H1 (cell line): ENCODE measurements around the gene TLCD3A. TPM values are rescaled to one million over a fixed set of nuclear protein-coding genes. Genes with fewer than 3 reads are reported as not detected.

Source experiments
- ASH2L ChIP-seq: fragments of 200-600, 300-600 bp; sonication (generic); IDR thresholded peaks from one replicate; pipeline ENCODE4 v1.7.1; 2017; ENCODE audit warnings: low read length
- HDAC2 ChIP-seq, 2 experiments: fragments of 300-600 bp in 1 of 2; sonication (generic) in 1 of 2; IDR thresholded peaks; 2 replicates each; pipeline ENCODE4 v1.6.1; 2011 to 2012; ENCODE audit warnings: low read depth in 2 of 2, low read length in 2 of 2, mild to moderate bottlenecking in 2 of 2, moderate library complexity in 2 of 2, borderline replicate concordance in 1 of 2, inconsistent platforms in 1 of 2
- POLR2A ChIP-seq, 2 experiments: IDR thresholded peaks; 1 replicate in 1 of 2; 2 replicates in 1 of 2; pipeline ENCODE4 v1.6.1; 2011; ENCODE audit warnings: low read depth in 2 of 2, low read length in 2 of 2, mild to moderate bottlenecking in 2 of 2; ENCODE audit errors: control extremely low read depth in 1 of 2
- RBBP5 ChIP-seq: IDR thresholded peaks from 2 replicates; pipeline ENCODE4 v1.7.1; 2012; ENCODE audit warnings: low read depth, mild to moderate bottlenecking, inconsistent platforms, low read length, moderate library complexity, borderline replicate concordance
- SAP30 ChIP-seq: fragments of 300-600 bp; sonication (generic); IDR thresholded peaks from 2 replicates; pipeline ENCODE4 v1.7.1; 2012; ENCODE audit warnings: low read length, moderate library complexity, mild to moderate bottlenecking, inconsistent platforms; ENCODE audit not compliant: insufficient read depth, insufficient replicate concordance
- TBP ChIP-seq: IDR thresholded peaks from 2 replicates; pipeline ENCODE4 v1.6.1; 2011; ENCODE audit warnings: low read depth, low read length, improper control_type of control experiment
- ZNF274 ChIP-seq: IDR thresholded peaks from 2 replicates; pipeline ENCODE4 v1.7.0; 2012; ENCODE audit warnings: low read length, borderline replicate concordance; ENCODE audit errors: extremely low read depth
- polyA plus RNA-seq, 7 experiments: library from polyadenylated mRNA; depleted of rRNA in 3 of 7; stranded (reverse) in 5 of 7; unstranded in 2 of 7; fragments of >200 nt in 5 of 7; fragments of 200-250 nt in 2 of 7; gene quantifications; 1 replicate in 5 of 7; 2 replicates in 1 of 7; 4 replicates in 1 of 7; pipeline versions ENCODE4 v1.2.1 to v1.2.3, GENCODE V29; 2011 to 2013; ENCODE audit warnings: missing spikeins in 2 of 7, mixed read lengths in 2 of 7
- total RNA-seq: library from RNA; stranded (reverse); fragmentation: NEBNext Ultra II Directional; extraction: Animal tissue kit (Norgen Biotek cat#: 25700); gene quantifications from 2 replicates; pipeline ENCODE4 v1.2.1, GENCODE V29; 2021
- TF ChIP-seq, protein P1 (sequence below): fragments of 300-600 bp; sonication (generic); IDR thresholded peaks from 2 replicates; pipeline ENCODE4 v1.7.1; 2012; ENCODE audit warnings: low read length, moderate library complexity, mild to moderate bottlenecking, inconsistent platforms; ENCODE audit not compliant: insufficient replicate concordance
- TF ChIP-seq, protein P2 (sequence below): IDR thresholded peaks from 2 replicates; pipeline ENCODE4 v1.6.1; 2011; ENCODE audit warnings: low read depth, mild to moderate bottlenecking, low read length; ENCODE audit not compliant: insufficient read depth

Gene TLCD3A
- total and polyA plus RNA-seq, 2 of the 8 experiments (the other 6 are each of a cell fraction or from before 2014, with no cell fraction given) = 26.1 to 48.8 TPM

- TF ChIP-seq, protein P1, sequence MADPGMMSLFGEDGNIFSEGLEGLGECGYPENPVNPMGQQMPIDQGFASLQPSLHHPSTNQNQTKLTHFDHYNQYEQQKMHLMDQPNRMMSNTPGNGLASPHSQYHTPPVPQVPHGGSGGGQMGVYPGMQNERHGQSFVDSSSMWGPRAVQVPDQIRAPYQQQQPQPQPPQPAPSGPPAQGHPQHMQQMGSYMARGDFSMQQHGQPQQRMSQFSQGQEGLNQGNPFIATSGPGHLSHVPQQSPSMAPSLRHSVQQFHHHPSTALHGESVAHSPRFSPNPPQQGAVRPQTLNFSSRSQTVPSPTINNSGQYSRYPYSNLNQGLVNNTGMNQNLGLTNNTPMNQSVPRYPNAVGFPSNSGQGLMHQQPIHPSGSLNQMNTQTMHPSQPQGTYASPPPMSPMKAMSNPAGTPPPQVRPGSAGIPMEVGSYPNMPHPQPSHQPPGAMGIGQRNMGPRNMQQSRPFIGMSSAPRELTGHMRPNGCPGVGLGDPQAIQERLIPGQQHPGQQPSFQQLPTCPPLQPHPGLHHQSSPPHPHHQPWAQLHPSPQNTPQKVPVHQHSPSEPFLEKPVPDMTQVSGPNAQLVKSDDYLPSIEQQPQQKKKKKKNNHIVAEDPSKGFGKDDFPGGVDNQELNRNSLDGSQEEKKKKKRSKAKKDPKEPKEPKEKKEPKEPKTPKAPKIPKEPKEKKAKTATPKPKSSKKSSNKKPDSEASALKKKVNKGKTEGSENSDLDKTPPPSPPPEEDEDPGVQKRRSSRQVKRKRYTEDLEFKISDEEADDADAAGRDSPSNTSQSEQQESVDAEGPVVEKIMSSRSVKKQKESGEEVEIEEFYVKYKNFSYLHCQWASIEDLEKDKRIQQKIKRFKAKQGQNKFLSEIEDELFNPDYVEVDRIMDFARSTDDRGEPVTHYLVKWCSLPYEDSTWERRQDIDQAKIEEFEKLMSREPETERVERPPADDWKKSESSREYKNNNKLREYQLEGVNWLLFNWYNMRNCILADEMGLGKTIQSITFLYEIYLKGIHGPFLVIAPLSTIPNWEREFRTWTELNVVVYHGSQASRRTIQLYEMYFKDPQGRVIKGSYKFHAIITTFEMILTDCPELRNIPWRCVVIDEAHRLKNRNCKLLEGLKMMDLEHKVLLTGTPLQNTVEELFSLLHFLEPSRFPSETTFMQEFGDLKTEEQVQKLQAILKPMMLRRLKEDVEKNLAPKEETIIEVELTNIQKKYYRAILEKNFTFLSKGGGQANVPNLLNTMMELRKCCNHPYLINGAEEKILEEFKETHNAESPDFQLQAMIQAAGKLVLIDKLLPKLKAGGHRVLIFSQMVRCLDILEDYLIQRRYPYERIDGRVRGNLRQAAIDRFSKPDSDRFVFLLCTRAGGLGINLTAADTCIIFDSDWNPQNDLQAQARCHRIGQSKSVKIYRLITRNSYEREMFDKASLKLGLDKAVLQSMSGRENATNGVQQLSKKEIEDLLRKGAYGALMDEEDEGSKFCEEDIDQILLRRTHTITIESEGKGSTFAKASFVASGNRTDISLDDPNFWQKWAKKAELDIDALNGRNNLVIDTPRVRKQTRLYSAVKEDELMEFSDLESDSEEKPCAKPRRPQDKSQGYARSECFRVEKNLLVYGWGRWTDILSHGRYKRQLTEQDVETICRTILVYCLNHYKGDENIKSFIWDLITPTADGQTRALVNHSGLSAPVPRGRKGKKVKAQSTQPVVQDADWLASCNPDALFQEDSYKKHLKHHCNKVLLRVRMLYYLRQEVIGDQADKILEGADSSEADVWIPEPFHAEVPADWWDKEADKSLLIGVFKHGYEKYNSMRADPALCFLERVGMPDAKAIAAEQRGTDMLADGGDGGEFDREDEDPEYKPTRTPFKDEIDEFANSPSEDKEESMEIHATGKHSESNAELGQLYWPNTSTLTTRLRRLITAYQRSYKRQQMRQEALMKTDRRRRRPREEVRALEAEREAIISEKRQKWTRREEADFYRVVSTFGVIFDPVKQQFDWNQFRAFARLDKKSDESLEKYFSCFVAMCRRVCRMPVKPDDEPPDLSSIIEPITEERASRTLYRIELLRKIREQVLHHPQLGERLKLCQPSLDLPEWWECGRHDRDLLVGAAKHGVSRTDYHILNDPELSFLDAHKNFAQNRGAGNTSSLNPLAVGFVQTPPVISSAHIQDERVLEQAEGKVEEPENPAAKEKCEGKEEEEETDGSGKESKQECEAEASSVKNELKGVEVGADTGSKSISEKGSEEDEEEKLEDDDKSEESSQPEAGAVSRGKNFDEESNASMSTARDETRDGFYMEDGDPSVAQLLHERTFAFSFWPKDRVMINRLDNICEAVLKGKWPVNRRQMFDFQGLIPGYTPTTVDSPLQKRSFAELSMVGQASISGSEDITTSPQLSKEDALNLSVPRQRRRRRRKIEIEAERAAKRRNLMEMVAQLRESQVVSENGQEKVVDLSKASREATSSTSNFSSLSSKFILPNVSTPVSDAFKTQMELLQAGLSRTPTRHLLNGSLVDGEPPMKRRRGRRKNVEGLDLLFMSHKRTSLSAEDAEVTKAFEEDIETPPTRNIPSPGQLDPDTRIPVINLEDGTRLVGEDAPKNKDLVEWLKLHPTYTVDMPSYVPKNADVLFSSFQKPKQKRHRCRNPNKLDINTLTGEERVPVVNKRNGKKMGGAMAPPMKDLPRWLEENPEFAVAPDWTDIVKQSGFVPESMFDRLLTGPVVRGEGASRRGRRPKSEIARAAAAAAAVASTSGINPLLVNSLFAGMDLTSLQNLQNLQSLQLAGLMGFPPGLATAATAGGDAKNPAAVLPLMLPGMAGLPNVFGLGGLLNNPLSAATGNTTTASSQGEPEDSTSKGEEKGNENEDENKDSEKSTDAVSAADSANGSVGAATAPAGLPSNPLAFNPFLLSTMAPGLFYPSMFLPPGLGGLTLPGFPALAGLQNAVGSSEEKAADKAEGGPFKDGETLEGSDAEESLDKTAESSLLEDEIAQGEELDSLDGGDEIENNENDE = no peak
- TF ChIP-seq RBBP5 = no peak
- TF ChIP-seq POLR2A (IDR thresholded peaks at IDR 0.05; ENCODE audit: control extremely low read depth in 1 of 2, low read depth in 2 of 2, low read length in 2 of 2) = no peak
- TF ChIP-seq ASH2L = no peak
- TF ChIP-seq ZNF274 = no peak
- no peak for TF ChIP-seq TBP
- TF ChIP-seq, protein P2, sequence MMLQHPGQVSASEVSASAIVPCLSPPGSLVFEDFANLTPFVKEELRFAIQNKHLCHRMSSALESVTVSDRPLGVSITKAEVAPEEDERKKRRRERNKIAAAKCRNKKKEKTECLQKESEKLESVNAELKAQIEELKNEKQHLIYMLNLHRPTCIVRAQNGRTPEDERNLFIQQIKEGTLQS = no peak
- TF ChIP-seq HDAC2 (IDR thresholded peaks at IDR 0.05; ENCODE audit: borderline replicate concordance in 1 of 2, low read depth in 2 of 2, low read length in 2 of 2) = no peak
- no peak for TF ChIP-seq SAP30
Measured at GRCh38 chr17:778096-778495, 45.7 kb downstream of the TLCD3A start (continued).
